IPS DF 6.9 (cell line): ENCODE measurements around the gene PPP2R2C.

Source experiments
- DNase-seq: peaks from one replicate; pipeline ENCODE4 v3.0.0-alpha.2; 2013; ENCODE audit warnings: low read depth, low spot score
- H3K27ac ChIP-seq: one replicate; pipeline ENCODE4 v1.5.1; 2013; ENCODE audit warnings: low read length, control low read depth
- H3K27me3 ChIP-seq: 2 replicates; pipeline ENCODE4 v1.6.1; 2013; ENCODE audit warnings: mild to moderate bottlenecking, low read length; ENCODE audit not compliant: control insufficient read depth, insufficient read depth
- H3K36me3 ChIP-seq: 2 replicates; pipeline ENCODE4 v1.6.1; 2013; ENCODE audit warnings: low read length; ENCODE audit not compliant: control insufficient read depth, insufficient read depth
- H3K4me1 ChIP-seq: 2 replicates; pipeline ENCODE4 v1.6.1; 2013; ENCODE audit warnings: low read length; ENCODE audit not compliant: control insufficient read depth, insufficient read depth
- H3K4me3 ChIP-seq: 2 replicates; pipeline ENCODE4 v1.5.1; 2013; ENCODE audit warnings: mild to moderate bottlenecking, low read length
- H3K9me3 ChIP-seq: 2 replicates; pipeline ENCODE4 v1.6.1; 2013; ENCODE audit warnings: low read length, inconsistent platforms; ENCODE audit not compliant: control insufficient read depth, insufficient read depth
- WGBS: extraction: QIAGEN DNeasy Blood & Tissue Kit; methylation state at CpG from one replicate; pipeline ENCODE4 v1.1.7; 2013; ENCODE audit warnings: mixed read lengths, missing lambda C conversion rate; ENCODE audit not compliant: insufficient read length, insufficient coverage; 5-methylcytosine and 5-hydroxymethylcytosine counted together

PPP2R2C gene

GRCh38 chr4:6424425-6424824, 48.0 kb downstream of the PPP2R2C start:
- no peak overlapping the region for H3K27ac ChIP-seq
- no peaks in the 10 kb centered on the region for H3K9me3 ChIP-seq
- H3K4me1 ChIP-seq = no peaks in the 10 kb centered on the region
- no peaks in the 10 kb centered on the region for H3K27me3 ChIP-seq
- H3K36me3 ChIP-seq = no peaks in the 10 kb centered on the region
- DNase-seq = no peak
- no CpG with 5 or more reads among the region's 9 CpGs for WGBS
- H3K4me3 ChIP-seq = no peak overlapping the region

GRCh38 chr4:6423575-6423974, 48.8 kb downstream of the PPP2R2C start:
- no peaks in the 10 kb centered on the region for H3K4me1 ChIP-seq

GRCh38 chr4:6422866-6423265, 49.5 kb downstream of the PPP2R2C start:
- WGBS = no CpG with 5 or more reads among the region's 3 CpGs
- Histone ChIP-seq H3K4me1 (no peaks in the 10 kb centered on the region), H3K36me3 (no peaks in the 10 kb centered on the region), H3K9me3 (no peaks in the 10 kb centered on the region), H3K27me3 (no peaks in the 10 kb centered on the region), H3K4me3 (no peak overlapping the region), H3K27ac (no peak overlapping the region)
- no peak for DNase-seq

More at GRCh38 chr4:6423575-6423974, 48.8 kb downstream of the PPP2R2C start:
- Histone ChIP-seq H3K27me3 (no peaks in the 10 kb centered on the region), H3K9me3 (no peaks in the 10 kb centered on the region), H3K4me3 (no peak overlapping the region), H3K27ac (no peak overlapping the region), H3K36me3 (no peaks in the 10 kb centered on the region)
- no CpG with 5 or more reads among the region's 2 CpGs for WGBS
- no peak for DNase-seq

DNA sequence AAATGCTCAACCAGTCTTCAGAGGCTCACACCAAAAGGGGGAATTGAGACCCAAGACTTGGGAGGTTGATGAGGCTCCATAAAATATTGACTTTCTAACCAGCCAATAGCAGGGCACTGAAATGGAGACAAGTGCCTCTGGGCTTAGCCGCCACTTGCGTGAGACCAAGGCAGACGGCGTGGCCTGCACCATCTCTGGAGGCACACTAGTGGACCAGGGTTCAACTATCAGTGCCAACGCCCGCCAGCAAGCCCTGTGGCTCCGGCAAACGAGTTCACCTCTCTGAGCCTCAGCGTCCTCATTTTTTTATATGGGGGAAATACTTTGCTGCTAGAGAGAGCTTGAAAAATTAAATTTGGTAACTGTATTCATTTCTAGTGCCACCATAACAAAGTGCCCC, 50.3 kb downstream of the PPP2R2C start:
- no CpG with 5 or more reads among the region's 9 CpGs for WGBS
- Histone ChIP-seq H3K9me3 (no peaks in the 10 kb centered on the region), H3K4me1 (no peaks in the 10 kb centered on the region), H3K36me3 (no peaks in the 10 kb centered on the region), H3K27ac (no peak overlapping the region), H3K27me3 (no peaks in the 10 kb centered on the region), H3K4me3 (no peak overlapping the region)
- no peak for DNase-seq

DNA sequence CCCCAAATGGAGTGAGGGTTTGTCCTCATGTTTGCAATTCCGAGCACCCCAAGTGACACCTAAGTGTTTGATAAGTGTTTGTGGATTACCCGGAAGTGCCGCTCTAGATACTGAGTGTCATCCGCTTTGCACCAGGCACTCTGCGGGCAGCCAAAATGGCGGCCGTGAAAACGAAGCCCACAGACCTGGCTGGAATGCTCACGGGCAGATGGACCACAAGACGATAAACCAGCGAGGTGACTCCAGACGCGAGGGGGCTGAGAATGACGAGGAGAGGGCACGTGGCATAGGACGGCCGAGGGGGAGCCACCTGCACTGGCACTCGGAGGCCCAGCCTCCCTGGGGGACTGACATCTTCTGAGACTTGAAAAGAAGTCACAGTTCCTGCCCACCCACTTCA, 51.0 kb downstream of the PPP2R2C start:
- H3K27ac ChIP-seq = no peak overlapping the region
- no peaks in the 10 kb centered on the region for H3K36me3 ChIP-seq
- no peaks in the 10 kb centered on the region for H3K4me1 ChIP-seq
- no peak for DNase-seq
- H3K4me3 ChIP-seq = no peak overlapping the region
- WGBS = no CpG with 5 or more reads among the region's 18 CpGs
- no peaks in the 10 kb centered on the region for H3K9me3 ChIP-seq
- no peaks in the 10 kb centered on the region for H3K27me3 ChIP-seq

DNA sequence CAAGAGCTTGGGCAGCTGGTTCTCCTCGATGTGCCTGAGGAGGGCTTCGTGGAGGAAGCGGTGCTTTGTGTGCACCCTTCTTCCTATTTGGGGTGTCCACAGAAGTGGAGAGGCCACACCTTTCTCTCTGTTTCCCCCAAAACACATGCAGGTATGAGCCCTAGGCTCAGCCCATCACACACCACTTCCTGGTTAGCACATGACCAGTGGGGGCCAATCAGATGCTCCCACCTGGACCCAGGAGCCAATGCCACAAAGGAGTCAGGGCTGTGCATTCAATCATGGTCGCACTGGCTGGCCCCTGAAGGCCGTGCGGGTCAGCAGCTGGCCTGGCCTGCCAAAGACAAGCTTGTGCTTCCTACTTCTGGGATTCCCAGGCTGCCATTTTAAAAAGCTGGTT, 51.4 kb downstream of the PPP2R2C start:
- no CpG with 5 or more reads among the region's 6 CpGs for WGBS
- no peak for DNase-seq
- Histone ChIP-seq H3K9me3 (no peaks in the 10 kb centered on the region), H3K27me3 (no peaks in the 10 kb centered on the region), H3K27ac (no peak overlapping the region), H3K36me3 (no peaks in the 10 kb centered on the region), H3K4me3 (no peak overlapping the region), H3K4me1 (no peaks in the 10 kb centered on the region)

GRCh38 chr4:6420036-6420435, 52.4 kb downstream of the PPP2R2C start:
- H3K27ac ChIP-seq = no peak overlapping the region

GRCh38 chr4:6419452-6420028, 52.9 kb downstream of the PPP2R2C start:
- no peaks in the 10 kb centered on the region for H3K36me3 ChIP-seq
- H3K9me3 ChIP-seq = no peaks in the 10 kb centered on the region
- H3K4me1 ChIP-seq = peaks cover 3% of the 10 kb centered on the region; the same call in 1 of the 2 replicates
- WGBS = no CpG with 5 or more reads among the region's 6 CpGs
- no peak overlapping the region for H3K4me3 ChIP-seq
- no peak overlapping the region for H3K27ac ChIP-seq
- DNase-seq = no peak
- no peaks in the 10 kb centered on the region for H3K27me3 ChIP-seq

More at GRCh38 chr4:6420036-6420435, 52.4 kb downstream of the PPP2R2C start:
- no peak overlapping the region for H3K4me3 ChIP-seq
- peaks cover 2% of the 10 kb centered on the region; the same call in 1 of the 2 replicates for H3K4me1 ChIP-seq
- no peaks in the 10 kb centered on the region for H3K27me3 ChIP-seq
- no peaks in the 10 kb centered on the region for H3K9me3 ChIP-seq
- H3K36me3 ChIP-seq = no peaks in the 10 kb centered on the region
- WGBS = no CpG with 5 or more reads among the region's 7 CpGs
- no peak for DNase-seq

GRCh38 chr4:6418193-6418755, 54.1 kb downstream of the PPP2R2C start:
- H3K4me3 ChIP-seq = no peak overlapping the region
- no peaks in the 10 kb centered on the region for H3K36me3 ChIP-seq
- WGBS = no CpG with 5 or more reads among the region's 9 CpGs
- H3K27ac ChIP-seq = no peak overlapping the region
- no peaks in the 10 kb centered on the region for H3K9me3 ChIP-seq
- no peaks in the 10 kb centered on the region for H3K27me3 ChIP-seq
- H3K4me1 ChIP-seq = peaks cover 3% of the 10 kb centered on the region; the same call in 1 of the 2 replicates
- DNase-seq = no peak

DNA sequence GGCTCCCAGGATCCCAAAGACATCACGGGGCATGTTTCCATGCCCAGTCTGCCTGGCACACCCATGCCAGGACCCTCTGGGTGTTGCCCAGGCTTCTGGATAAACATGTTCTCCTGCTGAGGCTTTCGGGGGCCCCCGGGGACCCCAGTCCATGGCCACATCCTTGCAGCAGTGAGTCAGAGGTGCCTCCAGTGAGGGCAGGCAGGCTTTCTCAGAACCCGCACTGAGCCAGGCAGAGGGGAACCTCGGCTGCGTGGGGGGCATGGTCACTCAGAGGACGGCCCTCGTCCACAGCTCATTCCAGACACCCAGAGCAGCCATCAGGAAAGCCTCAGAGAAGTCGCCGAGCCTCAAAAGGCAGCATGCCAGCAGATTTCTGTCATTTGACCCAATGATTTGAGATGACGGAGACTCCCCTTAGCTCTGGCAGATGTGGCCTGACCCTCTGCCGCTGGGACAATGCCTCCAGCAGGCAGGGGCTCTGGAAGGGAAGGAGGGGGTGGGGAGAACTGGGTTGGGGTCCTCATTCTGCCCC, 54.8 kb downstream of the PPP2R2C start:
- H3K27ac ChIP-seq = no peak overlapping the region
- H3K4me1 ChIP-seq = peaks cover 3% of the 10 kb centered on the region; the same call in 1 of the 2 replicates
- no peaks in the 10 kb centered on the region for H3K9me3 ChIP-seq
- H3K27me3 ChIP-seq = no peaks in the 10 kb centered on the region
- no peaks in the 10 kb centered on the region for H3K36me3 ChIP-seq
- no CpG with 5 or more reads among the region's 12 CpGs for WGBS
- no peak overlapping the region for H3K4me3 ChIP-seq
- no peak for DNase-seq
